ENCODE results near the gene ZNF592.

DNA sequence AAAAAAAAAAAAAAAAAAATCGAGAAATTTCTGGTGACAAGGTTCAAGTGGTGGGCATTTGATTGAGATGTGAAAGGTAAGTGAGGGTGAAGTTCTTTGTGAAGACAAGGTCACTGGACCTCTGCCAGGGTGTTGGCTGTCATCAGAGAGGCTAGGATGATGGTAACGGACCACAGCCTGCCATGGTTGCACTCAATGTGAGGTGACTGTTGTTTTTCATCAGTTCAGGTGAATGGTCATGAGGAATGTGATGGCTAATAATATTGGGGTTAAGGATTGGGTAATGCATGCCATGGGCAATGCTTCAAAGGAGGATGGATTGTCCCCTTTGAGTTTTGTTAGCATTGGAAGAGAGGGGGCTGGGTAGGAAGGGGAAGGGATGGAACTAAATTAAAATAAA lies 64.5 kb downstream of the ZNF592 start:
- TF ChIP-seq POLR2A (IDR thresholded peaks at IDR 0.05) = no peak
- TF ChIP-seq, protein P1, sequence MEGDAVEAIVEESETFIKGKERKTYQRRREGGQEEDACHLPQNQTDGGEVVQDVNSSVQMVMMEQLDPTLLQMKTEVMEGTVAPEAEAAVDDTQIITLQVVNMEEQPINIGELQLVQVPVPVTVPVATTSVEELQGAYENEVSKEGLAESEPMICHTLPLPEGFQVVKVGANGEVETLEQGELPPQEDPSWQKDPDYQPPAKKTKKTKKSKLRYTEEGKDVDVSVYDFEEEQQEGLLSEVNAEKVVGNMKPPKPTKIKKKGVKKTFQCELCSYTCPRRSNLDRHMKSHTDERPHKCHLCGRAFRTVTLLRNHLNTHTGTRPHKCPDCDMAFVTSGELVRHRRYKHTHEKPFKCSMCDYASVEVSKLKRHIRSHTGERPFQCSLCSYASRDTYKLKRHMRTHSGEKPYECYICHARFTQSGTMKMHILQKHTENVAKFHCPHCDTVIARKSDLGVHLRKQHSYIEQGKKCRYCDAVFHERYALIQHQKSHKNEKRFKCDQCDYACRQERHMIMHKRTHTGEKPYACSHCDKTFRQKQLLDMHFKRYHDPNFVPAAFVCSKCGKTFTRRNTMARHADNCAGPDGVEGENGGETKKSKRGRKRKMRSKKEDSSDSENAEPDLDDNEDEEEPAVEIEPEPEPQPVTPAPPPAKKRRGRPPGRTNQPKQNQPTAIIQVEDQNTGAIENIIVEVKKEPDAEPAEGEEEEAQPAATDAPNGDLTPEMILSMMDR (IDR thresholded peaks at IDR 0.05 in 8 of 11, conservative IDR thresholded peaks at IDR 0.05 in 3 of 11) = no peak

All from spleen (tissue), 7 donors.